ENCODE data around the gene HLA-DMA.

- no peak for TF ChIP-seq CTCF (IDR thresholded peaks at IDR 0.05)
- no peak for TF ChIP-seq POLR2A (IDR thresholded peaks at IDR 0.05)
These were observed 32.2 kb downstream of the HLA-DMA start for GRCh38 chr6:32920715-32921114.
